HG03460 (cell line): ENCODE results near the gene F12.

Source experiments
- ATAC-seq: cut with Tn5 transposase; IDR thresholded peaks from one replicate; pipeline ENCODE4 v1.9.1; 2021; ENCODE audit not compliant: unreplicated experiment

F12 gene

DNA sequence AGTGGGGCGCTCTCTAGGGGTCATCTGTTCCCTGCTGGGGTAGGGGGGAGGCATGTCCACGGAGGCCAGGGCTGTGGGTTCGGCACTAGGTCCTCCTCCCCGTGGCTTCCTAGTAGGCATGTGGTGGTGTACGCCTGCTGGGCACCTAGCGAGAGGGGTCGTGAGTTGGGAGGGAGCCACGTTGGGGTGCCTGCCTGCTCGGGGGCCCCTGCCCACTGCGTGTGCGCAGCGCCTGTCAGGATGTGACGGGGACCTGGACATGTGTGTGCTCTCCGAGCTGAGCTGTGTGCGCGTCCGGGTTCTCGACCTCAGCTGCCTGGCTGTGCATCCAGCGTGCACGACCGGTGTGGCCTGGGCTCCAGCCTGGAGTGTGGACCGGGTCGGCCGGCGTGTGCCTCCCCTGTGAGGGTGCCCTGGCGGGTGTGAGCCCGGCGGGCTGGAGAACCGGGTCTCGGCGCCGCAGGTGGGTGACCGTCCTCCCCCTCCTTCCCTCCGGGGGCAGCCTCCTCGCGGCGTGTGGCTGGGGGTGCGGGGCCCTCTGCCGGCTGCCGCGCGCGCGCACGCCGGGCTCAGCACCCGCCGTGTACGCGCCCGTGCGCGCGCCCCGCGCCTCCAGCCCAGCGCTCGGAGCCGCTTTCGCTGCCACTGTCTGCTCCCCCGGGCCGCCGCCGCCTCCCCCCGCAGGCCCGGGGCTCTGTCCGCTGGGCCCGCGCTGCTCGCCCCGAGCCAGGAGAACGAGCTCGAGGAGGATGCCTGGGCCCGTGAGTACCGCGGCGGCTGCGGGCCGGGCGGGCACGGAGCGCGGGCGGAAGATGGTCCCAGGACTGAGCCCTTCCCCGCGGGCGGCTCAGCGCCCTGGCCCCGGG is 37.1 kb upstream of the F12 start, which contains the start of gene PRR7:
PRR7 (plus strand) TSS at position 615 of the 866 bp plus-strand sequence. CDS start 8,254 bp downstream, outside the sequence.
- peak; percentile 48 for ATAC-seq

- ATAC-seq, result no peak
Observed at GRCh38 chr5:177445917-177446199, 36.5 kb upstream of the F12 start.

DNA sequence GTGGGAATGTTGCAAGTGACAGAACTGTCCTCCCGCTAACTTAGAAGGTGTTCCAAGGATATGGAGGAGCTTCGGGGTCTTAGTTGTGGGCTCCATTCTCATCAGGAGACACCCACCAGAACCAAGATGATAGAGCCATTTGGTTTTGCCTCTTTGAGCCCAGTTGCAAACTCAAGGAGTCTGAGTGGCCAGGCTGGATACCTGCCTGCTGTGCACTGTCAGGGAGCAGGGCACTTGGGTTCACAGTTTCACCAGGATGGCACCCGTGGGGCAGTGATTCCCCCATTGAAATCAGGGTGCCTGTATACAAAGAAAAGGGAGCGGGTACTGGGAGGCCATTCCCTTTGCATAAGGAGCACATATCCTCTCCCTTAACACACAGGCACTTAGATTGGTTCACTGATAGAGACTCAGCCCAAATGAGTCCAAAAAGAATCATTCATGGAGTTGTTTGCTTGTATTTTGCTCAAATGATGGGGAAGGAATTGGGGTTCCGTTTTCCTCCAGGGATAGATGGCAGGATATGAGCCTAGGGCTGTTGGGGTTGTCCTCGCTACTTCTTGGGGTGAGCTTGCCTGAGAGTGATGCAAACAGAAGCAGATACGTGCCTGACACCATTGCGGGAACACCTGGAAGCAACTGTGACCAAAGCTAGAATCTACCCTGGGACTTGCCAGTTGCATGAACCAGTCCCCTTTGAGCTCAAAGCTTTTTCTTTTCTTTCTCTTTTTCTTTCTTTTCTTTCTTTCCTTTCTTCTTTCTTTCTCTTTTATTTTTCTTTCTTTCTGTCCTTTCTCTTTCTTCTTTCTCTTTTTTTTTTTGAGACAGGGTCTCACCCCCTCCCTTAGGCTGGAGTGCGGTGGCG is 35.9 kb upstream of the F12 start:
- ATAC-seq, result no peak

- no peak for ATAC-seq
Observed at GRCh38 chr5:177444106-177445051, 35.0 kb upstream of the F12 start.

DNA sequence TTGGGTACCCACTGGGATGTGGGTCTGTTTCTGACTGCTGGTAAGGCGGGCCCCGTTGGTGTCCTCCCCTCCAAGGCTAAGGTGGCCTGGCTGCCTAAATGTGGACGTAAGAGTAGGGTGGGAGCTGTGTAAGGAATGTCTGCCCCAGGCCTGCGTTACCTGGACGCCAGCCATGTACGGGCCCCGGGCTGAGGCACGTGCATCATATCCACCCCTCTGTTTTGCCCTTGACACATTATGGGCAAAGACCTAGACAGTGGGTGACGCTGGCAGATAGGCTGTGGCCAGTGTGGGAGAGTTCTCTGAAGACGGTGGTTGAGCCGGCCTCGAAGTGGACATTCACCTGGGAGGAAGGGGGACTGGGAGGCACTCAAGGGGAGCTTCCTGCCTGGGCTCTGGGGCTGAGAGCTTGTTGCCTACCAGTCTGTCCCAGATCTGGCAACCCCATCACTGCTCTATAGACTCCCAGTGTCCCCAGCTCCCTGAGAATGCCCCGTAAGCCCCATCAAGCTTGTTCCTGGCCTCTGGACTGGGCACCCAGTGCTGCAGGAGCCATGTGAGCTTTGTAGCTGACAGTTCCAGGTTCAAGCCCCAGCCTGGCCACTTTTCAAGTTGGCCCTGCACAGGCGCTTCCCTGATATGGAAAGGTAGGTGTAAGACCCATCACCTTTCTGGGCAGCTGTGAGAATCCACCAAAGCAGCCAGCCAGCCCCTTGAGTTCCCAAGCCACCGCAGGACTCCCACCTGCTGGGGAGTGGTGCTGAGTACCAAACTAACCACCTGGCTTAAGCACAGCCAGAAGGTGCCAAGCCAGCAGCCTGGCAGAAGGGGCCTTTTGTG is 34.0 kb upstream of the F12 start:
- no peak for ATAC-seq

- ATAC-seq, result no peak
Observed at GRCh38 chr5:177442066-177442826, 32.9 kb upstream of the F12 start.

GRCh38 chr5:177440990-177441780 is 31.8 kb upstream of the F12 start:
- no peak for ATAC-seq

- ATAC-seq, result no peak
Observed at GRCh38 chr5:177440211-177440989, 31.0 kb upstream of the F12 start.

GRCh38 chr5:177439518-177440053 is 30.2 kb upstream of the F12 start:
- ATAC-seq, result no peak

DNA sequence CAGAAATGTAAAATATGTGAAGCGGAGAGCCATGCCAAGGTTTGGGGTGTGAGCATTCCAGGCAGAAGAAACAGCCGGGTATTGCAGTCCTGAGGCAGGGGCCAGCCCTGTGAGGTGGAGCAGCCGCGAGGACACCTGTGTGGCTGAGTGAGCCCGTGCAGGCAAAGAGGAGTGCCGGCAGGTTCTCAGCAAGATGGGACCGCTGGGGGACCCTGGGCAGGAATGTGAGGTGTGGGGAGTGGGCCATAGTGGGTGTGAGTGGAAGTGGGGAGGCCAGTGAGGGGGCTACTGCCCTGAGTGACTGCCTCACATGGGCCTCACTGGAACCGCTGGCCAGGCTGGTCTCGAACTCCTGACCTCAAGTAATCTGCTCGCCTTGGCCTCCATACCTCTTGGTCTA is 29.1 kb upstream of the F12 start:
- no peak for ATAC-seq

- ATAC-seq, result no peak
Observed at GRCh38 chr5:177437623-177438022, 28.3 kb upstream of the F12 start.

GRCh38 chr5:177435847-177436536 is 26.6 kb upstream of the F12 start:
- ATAC-seq, result no peak

DNA sequence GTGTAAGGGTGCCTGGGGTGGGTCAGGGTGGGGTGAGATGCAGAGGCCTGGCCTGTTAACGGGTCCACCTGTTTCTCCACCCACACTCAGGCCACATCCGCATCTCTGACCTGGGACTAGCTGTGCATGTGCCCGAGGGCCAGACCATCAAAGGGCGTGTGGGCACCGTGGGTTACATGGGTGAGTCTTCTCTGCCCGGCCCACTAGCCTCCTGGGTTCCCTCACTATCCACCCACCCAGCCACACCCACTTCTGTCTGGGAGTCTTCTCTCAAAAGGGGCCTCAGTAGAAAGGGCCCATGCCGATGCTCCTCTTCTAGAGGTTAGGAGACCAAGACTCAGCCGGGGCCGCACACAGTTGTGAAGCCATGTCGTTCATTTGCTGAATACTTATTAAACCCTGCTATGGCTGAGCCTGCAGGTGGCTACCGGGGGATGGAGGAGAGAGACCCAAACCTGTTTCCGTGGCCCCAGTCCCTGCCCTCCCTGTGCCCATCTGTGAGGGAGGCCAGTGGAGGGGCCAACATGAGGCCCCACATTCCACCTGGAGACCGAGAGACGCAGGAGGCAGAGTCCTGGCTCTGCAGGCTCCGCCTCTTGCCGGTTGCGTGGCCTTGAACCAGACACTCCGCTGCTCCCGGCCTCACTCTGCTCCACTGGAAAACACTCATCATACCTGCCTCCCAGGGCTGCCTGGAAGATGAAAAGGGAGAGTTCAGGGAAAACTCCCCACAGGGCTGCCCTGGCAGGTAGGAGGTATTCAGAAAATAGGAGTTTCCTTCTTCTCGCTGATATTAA is 25.8 kb upstream of the F12 start:
- ATAC-seq, result no peak

DNA sequence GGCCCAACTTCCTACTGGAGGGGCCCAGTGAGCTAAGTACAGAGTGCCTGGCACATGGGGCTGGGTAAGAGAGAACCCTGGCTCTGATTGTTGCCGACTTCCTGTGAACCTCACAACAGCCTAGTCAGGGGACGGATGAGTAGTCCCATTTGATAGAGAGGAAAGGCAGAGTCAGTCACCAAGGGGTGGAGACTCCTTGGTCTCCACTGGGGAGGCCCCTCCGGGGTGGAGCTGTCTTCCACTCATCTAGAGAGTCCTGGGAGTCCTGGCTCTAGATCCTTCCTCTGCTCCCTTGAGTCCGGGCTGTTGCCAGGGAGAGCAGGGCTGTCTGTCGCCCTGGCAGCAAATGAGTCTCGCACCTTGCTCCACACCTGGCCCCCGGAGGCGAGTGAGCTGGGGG is 25.1 kb upstream of the F12 start:
- no peak for ATAC-seq

GRCh38 chr5:177433658-177434217 is 24.4 kb upstream of the F12 start:
- ATAC-seq, result no peak
